ENCODE results near the gene CUEDC1.

Gene CUEDC1

DNA sequence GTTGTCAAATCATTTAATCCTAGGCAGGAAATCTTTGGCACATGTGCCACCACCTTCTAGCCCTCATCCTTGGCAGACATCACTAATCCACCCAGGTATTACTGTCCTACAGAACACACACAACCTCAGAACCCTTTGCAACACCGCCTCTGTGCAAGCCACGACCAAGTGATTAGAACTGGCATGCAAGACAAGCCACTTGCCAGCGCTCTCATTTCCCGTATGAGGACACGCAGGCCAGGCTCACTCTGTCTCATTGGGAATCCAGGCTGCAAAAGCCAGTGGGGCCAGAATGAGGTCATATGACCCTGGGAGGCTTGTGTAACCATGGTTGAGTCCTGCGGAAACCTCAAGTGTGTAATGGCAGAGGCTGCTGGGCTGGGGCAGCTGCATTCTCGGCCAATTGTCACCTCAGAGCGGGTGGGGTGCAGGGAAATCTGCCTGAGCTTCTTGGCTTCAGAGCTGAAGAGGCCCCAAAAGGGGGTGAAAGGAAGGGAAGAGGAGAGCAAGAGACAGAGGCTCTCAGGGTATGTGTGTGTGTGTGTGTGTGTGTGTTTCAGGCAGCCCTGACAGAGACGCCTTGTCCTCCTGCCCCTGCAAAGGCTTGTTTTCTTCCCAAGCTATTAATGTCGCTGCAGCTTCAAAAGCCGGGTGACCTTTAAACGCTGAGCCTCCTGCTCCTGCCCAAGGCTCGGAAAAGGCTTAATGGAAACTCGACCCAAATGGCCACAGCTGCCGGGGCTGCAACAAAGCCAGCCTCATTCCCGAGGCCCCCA is 62.2 kb downstream of the CUEDC1 start:
- DNase-seq = peak; percentile 63

DNA sequence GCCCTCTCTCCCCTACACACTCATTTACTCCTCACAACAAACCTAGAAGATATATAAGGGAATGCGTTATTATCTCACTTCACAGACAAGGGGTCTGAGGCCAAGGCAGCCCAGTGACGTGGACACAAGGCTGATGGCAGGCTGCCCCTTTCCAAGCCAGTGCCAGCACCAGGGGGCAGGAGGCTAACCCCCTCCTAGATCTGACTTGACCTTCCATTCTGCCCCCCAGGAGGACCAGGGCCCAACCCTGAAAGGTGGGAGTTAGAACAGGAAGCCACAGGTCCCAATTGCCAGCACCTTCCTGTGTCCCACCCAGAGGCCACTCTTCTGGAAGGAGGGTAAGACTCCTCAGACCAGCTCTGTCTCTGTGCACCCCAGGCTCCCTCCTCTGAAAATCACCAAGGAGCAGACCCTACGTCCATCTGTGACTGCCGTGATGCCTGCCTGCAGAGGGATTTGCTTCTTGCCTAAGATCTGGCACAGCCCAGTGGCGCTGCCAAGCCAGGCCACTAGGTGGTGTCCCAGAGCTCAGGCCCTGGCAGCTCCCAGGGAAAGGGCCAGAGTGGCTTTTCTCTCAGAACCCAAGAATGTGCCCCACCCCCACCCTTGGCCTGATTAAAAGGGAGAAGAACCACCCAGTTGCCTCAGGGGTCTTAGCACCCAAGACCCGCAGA is 62.9 kb downstream of the CUEDC1 start:
- peak; percentile 72 for DNase-seq

DNA sequence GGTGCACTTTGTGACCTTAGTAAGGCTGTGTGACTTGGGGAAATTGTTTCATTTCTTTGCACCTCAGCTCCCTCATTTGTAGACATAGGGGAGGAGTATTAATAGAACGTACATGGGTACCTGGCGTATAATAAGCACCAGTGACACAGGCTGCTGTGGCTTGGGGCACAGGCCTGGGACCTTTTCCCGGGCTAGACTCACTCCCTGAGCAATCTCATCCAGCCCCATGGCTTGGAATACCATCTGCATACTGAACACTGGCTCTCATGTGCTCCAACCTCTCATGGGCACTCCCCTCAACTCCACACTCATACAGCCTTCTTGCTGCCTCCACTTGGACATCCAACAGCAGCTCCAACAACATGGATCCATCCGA is 64.4 kb downstream of the CUEDC1 start:
- DNase-seq = no peak

DNA sequence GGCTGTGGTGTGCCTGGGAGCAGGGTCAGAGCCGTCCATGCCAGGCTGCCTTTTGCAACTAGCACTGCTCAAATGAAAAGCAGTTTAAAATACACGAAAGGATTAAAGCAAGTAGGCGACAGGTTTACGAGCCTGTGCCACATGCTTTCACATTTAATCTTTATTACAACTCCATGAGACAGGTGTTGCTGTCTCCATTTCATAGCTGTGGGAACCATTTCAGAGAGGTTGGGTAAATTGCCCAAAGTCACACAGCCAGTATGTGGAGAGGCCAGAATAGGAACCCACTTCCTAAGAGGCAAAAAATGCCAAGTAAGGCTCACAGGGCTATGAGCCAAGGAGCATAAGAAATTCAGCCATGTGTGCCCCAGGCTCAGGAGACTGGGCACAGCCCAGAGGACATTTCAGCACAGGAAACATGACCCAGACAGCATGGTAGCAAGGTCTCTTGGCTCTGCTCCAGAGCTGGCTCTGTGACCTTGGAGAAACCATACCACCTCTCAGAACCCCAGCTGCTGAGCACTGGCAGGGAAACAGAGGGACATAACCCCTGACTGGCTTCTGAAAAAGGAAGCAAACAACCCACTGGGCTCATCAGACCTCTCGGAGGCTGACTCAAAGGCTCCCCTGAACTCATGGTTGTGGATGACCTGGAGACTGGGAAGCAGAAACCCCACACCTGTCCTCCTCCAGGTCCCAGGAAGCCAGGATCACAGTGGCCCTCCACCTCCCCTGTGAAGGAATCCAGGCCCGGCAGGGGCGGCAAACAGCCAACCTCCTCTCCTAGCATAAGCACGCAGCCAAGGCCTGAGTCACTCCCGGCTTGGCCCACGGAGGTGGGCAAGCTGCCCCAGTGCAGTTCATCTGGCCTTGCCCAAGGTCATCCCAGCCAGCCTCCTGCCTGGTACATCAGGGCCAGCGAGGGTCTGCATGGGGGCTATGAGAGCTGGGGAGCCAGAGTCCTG is 65.0 kb downstream of the CUEDC1 start:
- DNase-seq = no peak

DNA sequence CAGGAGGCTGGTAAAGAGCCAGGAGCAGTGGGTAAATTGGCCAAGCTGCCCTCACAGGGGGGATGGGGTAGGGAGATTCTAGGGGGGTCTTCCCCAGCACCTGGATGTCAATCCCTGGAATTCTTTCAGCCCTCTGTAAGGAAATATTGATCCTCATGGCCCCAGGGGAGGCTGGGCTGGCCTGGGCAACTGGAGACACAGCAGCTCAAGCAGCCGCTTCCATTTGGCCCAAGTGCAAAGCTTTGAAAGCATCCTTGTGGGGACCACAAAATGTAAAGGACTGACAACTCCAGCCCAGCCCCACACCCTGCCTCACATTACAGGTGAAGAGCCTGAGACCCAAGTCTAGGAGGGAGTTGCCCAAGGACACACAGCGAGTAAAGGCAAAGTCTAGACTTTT is 66.0 kb downstream of the CUEDC1 start:
- no peak for DNase-seq

DNA sequence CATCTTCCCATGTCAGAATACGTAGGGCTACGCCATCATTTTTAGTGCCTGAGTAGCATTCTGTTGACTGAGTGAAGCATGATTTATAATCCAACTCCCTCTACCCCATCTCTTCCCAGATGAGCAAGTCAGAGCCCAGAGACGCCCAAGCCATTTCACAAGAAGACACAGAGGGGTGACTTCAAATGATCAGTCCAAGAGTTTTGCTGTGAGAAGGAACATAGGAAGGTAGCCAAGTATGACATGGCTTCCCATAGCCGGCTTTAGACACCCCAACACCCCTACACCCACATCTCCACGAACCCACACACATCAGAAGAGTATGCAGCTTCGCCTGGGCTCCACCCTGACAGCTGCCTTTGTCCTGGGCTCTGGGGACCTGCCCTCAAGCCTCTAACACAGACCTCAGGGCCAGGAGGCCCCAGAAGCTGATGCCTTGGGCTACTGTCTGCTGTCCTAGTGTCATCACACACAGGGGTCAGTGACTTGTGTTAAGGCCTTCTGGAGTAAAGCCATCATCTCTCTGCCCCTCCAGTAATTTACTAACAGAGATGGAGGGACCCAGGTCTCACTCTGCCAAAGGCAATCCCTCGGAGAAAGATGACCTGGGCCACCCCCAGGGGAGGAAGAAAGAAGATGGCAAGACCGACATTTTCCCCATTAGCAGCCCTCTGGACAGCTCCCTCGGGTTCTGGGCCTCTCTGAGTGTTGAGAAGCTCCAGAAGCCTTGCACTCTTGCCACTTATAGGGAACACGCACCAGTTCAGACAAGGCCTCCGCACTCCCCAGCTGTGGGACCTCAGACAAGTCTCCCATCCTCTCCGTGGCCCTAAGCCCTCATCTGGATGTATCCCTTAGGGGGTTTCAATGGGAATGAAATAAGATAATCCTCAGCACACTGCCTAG is 66.6 kb downstream of the CUEDC1 start:
- DNase-seq = no peak

DNA sequence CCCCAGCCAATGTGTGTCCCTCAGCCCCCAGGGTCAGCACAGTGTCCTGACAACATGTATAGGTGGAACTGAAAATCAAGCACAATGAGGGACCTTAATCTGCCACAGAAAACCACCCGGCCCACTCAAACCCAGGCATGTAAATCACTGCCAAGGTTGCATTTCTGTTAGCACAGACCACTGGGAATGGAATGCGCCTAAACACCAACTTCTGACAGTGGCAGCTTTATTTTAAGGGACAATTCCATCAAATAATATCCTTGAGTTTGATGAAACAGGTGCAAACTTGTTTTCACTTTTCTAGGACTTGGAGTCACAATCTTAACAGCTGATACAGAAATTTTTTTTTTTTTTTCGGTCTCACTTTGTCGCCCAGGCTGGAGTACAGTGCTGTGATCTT is 68.1 kb downstream of the CUEDC1 start:
- DNase-seq = no peak

DNA sequence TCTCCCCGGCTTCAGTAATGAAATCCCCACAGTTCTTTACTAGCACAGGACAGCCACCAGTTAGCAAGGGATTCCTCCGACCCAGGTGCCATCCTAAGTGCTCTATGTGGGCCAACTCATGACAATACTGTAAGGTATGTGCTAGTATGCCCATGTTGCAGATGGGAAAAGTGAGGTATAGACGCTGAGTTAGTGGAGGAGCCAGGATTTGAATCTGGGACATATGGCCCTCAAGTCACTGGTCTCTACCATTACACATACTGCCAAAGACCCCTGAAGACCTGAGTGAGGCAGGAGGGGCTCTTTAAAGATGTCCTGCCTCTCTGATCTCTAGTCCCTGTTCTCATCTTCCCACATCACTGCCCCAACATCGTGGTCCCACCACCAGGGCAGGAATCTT is 69.2 kb downstream of the CUEDC1 start:
- DNase-seq = no peak

DNA sequence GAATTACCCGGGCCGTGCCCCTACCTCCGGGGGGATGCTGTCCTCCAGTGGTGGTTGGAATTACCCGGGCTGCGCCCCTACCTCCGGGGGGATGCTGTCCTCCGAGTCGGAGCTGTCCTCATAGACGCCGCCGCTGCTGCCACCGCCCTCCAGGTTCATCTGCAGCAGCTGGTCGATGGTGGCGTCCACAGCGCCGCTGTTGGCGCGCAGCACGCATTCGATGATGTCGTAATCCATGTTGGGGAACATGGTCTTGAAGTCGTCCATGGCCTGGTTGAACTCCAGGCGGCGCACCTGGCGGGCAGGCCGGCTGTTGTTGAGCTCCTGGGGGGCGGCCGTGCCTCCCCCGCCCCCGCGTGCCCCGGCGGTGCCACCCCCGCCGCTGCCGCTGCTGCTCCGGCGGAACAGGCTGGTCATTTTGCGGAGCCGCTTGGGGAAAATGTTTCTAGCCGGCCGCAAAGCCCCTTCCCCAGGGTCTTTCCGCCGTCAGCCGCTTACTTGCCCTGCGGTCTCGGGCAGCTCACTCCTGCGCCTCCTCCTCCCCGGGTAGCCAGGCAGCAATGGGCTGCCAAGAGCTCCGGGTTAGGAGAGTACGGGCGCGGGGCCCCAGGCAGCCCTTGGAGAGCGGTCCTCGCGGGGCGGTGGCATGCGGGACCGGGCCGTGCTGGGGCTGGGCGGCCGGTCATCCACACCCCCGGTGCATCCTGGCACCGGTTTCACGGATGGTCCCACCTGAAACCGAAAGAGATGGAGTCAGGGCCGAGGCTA is 69.9 kb downstream of the CUEDC1 start:
- no peak for DNase-seq

DNA sequence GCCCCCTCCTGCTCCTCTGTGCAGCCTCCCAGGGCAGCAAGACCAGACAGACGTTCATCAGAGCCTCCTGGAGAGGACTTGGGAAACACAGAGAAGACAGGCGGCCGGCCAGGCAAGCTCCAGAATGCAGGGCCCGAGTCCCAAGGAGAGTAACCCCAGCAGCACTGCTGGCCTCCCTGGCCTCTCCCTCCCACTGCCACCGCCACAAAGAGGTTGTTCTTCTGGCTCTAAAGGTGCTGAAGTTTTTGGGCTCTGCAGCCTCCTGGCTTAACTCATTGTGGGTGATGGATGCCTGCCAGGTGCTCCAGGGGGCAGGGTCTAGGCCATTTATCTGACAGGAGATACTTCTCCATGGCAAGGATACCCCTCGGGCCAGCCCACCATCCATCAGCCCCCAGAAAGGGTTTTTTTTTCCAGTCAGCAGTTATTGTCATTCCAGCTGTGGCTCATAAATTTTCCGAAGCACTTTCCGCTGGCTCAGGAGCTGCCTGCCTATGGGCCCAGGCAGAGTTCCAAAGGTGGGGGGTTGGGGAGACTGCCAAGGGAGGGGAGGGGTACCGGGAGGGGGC is 73.3 kb downstream of the CUEDC1 start:
- DNase-seq = no peak

DNA sequence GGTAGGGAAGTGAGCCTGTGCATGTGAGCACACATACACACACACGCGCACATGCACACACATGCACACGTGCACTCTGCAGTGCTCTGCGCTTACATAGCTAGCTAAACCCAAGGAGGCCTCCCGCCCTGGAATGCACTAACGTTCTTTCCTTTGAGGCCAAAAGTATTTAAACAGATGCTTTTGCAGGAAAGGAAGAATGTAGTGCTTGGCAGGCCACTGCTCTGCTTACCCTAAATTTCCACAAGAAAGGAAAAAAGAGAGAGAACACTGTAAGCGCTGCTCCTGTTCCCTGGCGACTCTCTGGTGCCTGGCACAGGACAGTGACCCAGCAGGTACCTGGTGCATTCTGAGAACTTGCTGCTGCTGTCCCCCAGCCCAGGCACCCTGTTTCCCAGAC is 74.1 kb downstream of the CUEDC1 start:
- DNase-seq = no peak

DNA sequence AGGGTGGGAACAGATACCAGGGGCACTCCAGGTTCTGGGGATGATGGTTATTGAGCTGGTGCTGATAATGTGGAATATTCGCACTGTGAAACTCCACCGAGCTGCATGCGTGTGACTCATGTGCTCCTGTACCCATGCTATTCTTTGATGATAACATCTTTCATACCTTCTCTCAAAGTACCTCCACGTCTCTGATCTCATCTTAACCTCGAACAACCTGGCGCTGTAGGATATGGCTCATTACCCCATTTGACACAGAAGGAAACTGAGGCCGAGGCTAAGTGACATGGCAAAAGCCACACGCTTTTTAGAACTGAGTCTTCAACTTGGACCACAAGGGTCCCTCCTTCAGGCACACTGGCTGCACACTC is 75.1 kb downstream of the CUEDC1 start:
- no peak for DNase-seq

DNA sequence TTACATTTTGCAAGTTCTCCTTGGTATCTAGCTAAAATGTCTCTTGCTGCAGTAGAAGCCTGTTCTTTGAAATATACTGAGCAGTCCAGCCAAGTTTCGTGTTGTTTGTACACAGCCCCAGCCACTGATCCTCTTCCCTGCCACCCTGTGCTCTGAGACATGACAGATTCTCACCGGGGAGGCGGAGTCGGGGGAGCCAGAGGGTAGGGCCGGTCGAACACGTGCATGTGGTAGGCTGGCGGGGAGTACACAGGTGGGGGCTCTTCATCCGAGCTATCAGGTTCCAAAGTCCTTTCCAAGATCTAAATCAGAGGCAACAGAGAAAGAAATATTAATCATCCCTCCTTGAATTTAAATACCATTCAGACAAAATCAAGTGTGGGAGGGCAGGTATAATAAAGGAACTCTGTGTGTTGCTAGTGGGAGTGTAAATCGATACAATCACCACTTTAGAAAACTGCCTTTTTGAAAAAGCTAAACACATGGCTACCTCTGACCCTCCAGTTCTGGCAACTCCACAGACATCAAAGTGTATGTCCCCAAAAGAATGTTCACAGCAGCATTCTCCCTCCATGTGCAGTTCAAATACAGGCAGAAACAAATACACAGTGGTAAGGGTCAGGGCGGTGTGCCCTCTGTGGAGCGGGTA is 75.7 kb downstream of the CUEDC1 start:
- DNase-seq = no peak

DNA sequence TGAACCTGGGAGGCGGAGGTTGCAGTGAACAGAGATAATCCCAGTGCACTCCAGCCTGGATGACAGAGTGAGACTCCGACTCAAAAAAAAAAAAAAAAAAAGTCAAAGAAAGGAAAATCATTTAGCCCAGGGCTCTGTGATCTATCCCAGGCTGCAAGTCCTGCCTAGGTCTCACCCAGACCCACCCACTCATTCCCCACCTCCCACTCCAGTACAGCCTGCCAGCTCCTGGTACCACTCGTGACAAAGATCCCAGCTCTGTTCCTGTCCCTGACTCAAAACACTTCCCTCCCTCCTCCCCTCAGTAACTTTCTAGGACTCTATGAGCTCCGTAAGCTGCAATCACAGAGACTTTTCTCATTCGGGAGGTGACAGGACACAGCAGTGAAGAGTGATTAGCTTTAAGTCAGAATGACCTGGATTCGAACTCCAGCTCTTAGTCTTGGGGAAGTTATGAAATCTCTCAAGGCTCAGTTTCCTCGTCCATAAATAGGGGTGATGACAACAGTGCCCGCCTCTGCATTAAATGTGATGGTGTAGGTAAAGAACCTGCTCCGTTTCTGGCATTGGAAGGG is 77.3 kb downstream of the CUEDC1 start:
- no peak for DNase-seq

DNA sequence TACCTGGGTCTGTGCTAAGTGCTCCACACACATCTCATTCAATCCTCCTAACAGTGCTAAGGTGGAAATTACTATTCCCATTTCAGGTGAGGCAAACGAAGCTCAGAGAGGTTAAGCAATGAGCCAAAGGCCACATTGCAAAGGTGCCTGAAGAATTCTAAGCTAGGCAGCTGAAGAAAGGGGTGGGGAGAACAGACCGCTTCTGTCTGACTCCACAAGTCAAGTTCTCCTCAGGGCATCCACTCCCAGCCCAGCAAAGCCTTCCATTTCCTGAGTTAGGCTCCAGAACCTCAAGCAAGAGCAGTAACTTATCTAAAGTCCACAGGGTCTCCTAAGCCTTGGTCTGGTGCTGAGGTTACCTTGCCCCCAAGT is 78.4 kb downstream of the CUEDC1 start:
- no peak for DNase-seq

DNA sequence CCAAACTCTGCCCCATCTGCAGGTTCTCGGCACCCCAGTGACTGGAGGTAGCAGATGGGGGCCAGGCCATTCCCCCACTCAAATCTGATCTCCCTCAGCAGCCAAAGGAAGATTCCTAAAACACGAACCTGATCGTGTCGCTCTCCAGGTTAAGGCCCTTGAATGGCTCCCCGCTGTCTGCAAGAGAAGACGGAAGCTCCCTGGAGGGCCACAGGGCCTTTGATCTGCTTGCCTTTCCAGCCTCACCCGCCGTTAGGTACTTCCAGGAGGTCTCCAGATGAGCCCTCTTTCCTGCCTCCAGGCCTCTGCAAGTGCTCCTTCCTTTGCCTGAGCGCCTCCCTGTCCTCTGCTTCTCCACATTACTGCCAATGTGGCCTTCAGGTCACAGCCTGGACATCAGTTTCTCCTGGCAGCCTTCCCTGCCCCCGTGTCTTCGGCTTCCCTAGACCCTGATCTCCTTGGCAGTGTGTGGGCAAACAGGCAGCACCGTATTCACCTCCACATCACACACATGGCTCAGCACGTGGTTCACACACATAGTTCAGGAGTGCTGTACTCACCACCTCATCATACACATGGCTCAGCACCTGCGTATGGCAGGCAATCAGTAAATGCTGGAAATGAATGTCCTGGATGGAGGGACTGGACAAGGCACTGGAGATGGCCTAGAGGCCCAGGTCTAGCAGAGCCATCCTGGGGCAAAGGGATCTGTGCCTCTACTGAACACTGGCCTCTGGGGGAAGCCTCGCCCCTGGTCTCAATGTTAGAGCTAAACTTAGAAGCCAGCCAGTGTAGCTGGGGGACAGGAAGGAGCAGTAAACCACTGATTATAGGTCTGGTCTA is 79.0 kb downstream of the CUEDC1 start:
- DNase-seq = no peak

DNA sequence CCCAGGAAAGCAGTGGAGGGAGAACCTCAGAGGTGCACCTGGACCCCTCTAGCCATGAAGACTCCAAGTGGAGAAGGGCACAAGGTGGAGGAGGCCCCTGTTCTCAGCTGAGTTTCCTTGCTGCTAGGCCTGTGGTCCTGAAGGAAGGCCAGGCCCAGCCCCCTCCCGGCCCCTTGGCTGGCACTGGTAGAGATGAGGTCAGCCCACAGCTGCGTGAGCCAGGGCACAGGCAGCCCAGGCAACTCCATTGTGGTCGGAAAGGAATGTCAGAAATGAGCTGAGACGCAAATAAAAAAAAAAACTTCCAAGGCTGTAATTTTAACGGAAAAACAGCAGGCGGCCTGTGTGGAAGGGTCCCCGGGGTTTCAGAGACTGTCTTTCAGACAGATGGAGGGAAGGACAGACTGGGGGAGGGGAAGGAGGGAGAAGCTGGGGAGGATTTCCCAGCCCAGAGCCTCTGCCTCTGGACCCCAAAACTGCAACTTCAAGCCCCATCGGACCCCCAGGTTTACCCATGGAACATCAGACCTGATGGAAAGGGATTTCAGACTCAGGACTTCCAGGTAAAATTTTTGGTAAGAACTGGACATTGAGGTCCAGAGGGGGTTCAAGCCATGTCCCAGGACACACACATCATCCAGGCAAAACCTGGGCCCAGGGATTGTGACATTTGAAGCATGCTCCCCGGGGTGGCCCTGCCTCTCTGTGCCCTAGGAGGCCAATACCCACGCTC is 79.8 kb downstream of the CUEDC1 start:
- DNase-seq = no peak

DNA sequence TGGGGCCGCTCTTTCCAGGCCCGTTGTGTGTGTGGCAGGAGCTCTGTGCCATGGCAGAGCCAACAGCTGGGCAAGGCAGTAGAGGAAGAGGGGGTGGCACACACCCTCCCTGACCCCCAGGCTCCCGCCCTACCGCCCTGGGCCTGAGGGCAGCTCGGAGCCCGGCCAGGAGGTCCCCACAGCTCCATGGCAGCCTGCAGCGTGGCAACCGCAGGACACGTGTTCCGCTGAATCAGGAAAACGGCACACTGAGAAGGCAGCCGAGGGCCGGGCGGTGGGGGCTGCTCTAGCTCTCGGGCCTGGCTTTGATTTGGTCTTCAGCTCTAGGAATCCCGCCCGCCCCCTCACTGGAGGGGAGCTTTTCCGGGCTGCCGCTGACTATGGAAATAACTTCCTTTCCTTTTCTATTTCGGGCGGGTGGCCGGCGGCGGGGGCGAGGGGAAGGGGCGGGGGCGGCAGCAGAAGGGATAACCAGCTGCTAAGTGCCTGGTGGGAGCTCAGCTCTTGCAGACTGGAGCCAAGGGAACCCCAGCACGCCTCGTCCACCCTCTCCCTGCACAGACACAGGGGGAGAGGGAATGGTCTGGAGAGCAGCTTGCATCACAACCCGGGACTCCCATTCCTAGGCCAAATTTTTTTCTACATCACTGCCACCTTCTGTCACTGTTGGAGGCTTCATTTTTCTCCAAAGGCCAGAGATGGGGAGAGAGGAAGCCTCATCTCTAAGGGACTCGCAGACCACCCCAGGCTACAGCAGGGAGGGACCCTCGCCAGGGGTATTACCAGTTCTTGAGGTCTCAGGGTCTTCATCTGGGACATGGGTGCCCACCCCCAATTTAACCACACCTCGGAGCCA is 80.5 kb downstream of the CUEDC1 start:
- DNase-seq = no peak
